Measurements from ENCODE around the gene ADCY10. TPM values are rescaled to one million over a fixed set of nuclear protein-coding genes. Genes with fewer than 3 reads are reported as not detected.

Gene ADCY10
- total and polyA plus RNA-seq, 7 experiments from 2014 or later, result 0.19 to 1.3 (median 0.43) TPM; not detected in 2

- H3K27ac Mint-ChIP-seq, result no peak overlapping the region
- no peaks in the 10 kb centered on the region for H3K36me3 ChIP-seq (ENCODE audit: control insufficient read depth in 2 of 3, insufficient read depth in 3 of 3, low read length in 3 of 3)
- ChIA-PET CTCF (interaction anchor here (1.0 kb wide), 1 partner anchor 22 kb away, joined by 3 read pairs; no protein-coding TSS in a partner anchor), POLR2A (no interaction called here)
- peaks cover 0 to 4% (median 0%) of the 10 kb centered on the region in 5 donors for H3K36me3 Mint-ChIP-seq
- no peak overlapping the region for H3K4me3 ChIP-seq (ENCODE audit: low read length)
- H3K27ac ChIP-seq (ENCODE audit: low read depth, low read length), result no peak overlapping the region
- intact Hi-C loops (cut with micrococcal nuclease), result no loop called here
- no peaks in the 10 kb centered on the region for H3K9me3 ChIP-seq (ENCODE audit: control insufficient read depth in 2 of 3, low read length in 3 of 3)
- H3K27me3 ChIP-seq (ENCODE audit: control insufficient read depth in 2 of 2, insufficient read depth in 2 of 2, low read length in 2 of 2), result no peaks in the 10 kb centered on the region
- ATAC-seq (no peak), DNase-seq (no peak)
- H3K4me1 Mint-ChIP-seq, result peaks cover 0 to 18% (median 4%) of the 10 kb centered on the region in 7 donors
- no peak overlapping the region for H3K4me3 Mint-ChIP-seq
- H3K4me1 ChIP-seq (ENCODE audit: control insufficient read depth in 2 of 2, insufficient read depth in 2 of 2, low read length in 2 of 2), result no peaks in the 10 kb centered on the region
- peaks cover 0 to 4% (median 0%) of the 10 kb centered on the region in 11 donors for H3K9me3 Mint-ChIP-seq
- peaks cover 8 to 31% (median 20%) of the 10 kb centered on the region in 5 donors for H3K27me3 Mint-ChIP-seq
Observed at GRCh38 chr1:167824163-167824794, 89.7 kb downstream of the ADCY10 start.

GRCh38 chr1:167821969-167822685 is 91.8 kb downstream of the ADCY10 start:
- Histone ChIP-seq H3K4me3 (ENCODE audit: low read length) (no peak overlapping the region), H3K27ac (ENCODE audit: low read depth, low read length) (no peak overlapping the region), H3K36me3 (ENCODE audit: control insufficient read depth in 2 of 3, insufficient read depth in 3 of 3, low read length in 3 of 3) (no peaks in the 10 kb centered on the region), H3K4me1 (ENCODE audit: control insufficient read depth in 2 of 2, insufficient read depth in 2 of 2, low read length in 2 of 2) (no peaks in the 10 kb centered on the region), H3K27me3 (ENCODE audit: control insufficient read depth in 2 of 2, insufficient read depth in 2 of 2, low read length in 2 of 2) (no peaks in the 10 kb centered on the region), H3K9me3 (ENCODE audit: control insufficient read depth in 2 of 3, low read length in 3 of 3) (no peaks in the 10 kb centered on the region)
- ChIA-PET CTCF (no interaction called here), POLR2A (no interaction called here)
- Mint-ChIP-seq H3K27me3 (peaks cover 8 to 31% (median 20%) of the 10 kb centered on the region in 5 donors), H3K36me3 (peaks cover 0 to 4% (median 0%) of the 10 kb centered on the region in 5 donors), H3K4me1 (peaks cover 0 to 18% (median 4%) of the 10 kb centered on the region in 7 donors), H3K27ac (no peak overlapping the region), H3K9me3 (peaks cover 0 to 4% (median 0%) of the 10 kb centered on the region in 11 donors), H3K4me3 (no peak overlapping the region)
- ATAC-seq, result no peak
- intact Hi-C loops (cut with micrococcal nuclease), result no loop called here
- DNase-seq, result no peak

GRCh38 chr1:167821356-167821685 is 92.6 kb downstream of the ADCY10 start:
- Mint-ChIP-seq H3K27me3 (peaks cover 8 to 24% (median 20%) of the 10 kb centered on the region in 5 donors), H3K27ac (no peak overlapping the region), H3K9me3 (peaks cover 0 to 4% (median 0%) of the 10 kb centered on the region in 11 donors), H3K4me3 (peak overlapping the region in 1 of 10 donors; percentile 23), H3K36me3 (peaks cover 0 to 4% (median 0%) of the 10 kb centered on the region in 5 donors), H3K4me1 (peaks cover 0 to 18% (median 4%) of the 10 kb centered on the region in 7 donors)
- H3K36me3 ChIP-seq (ENCODE audit: control insufficient read depth in 2 of 3, insufficient read depth in 3 of 3, low read length in 3 of 3), result no peaks in the 10 kb centered on the region
- ChIA-PET CTCF (no interaction called here), POLR2A (no interaction called here)
- H3K4me3 ChIP-seq (ENCODE audit: low read length), result no peak overlapping the region
- no peaks in the 10 kb centered on the region for H3K9me3 ChIP-seq (ENCODE audit: control insufficient read depth in 2 of 3, low read length in 3 of 3)
- no peaks in the 10 kb centered on the region for H3K27me3 ChIP-seq (ENCODE audit: control insufficient read depth in 2 of 2, insufficient read depth in 2 of 2, low read length in 2 of 2)
- ATAC-seq (no peak), DNase-seq (no peak)
- no peak overlapping the region for H3K27ac ChIP-seq (ENCODE audit: low read depth, low read length)
- intact Hi-C loops (cut with micrococcal nuclease), result no loop called here
- no peaks in the 10 kb centered on the region for H3K4me1 ChIP-seq (ENCODE audit: control insufficient read depth in 2 of 2, insufficient read depth in 2 of 2, low read length in 2 of 2)

- Histone ChIP-seq H3K27ac (ENCODE audit: low read depth, low read length) (no peak overlapping the region), H3K9me3 (ENCODE audit: control insufficient read depth in 2 of 3, low read length in 3 of 3) (no peaks in the 10 kb centered on the region), H3K4me3 (ENCODE audit: low read length) (no peak overlapping the region), H3K36me3 (ENCODE audit: control insufficient read depth in 2 of 3, insufficient read depth in 3 of 3, low read length in 3 of 3) (no peaks in the 10 kb centered on the region), H3K4me1 (ENCODE audit: control insufficient read depth in 2 of 2, insufficient read depth in 2 of 2, low read length in 2 of 2) (no peaks in the 10 kb centered on the region), H3K27me3 (ENCODE audit: control insufficient read depth in 2 of 2, insufficient read depth in 2 of 2, low read length in 2 of 2) (no peaks in the 10 kb centered on the region)
- intact Hi-C loops (cut with micrococcal nuclease), result no loop called here
- Mint-ChIP-seq H3K27me3 (peaks cover 8 to 22% (median 20%) of the 10 kb centered on the region in 5 donors), H3K36me3 (peaks cover under 1 to 5% (median 3%) of the 10 kb centered on the region in 5 donors), H3K27ac (no peak overlapping the region), H3K4me3 (peak overlapping the region in 3 of 10 donors; percentile 7 to 62 (median 41)), H3K4me1 (peaks cover 0 to 18% (median 4%) of the 10 kb centered on the region in 7 donors), H3K9me3 (peaks cover 0 to 7% (median 2%) of the 10 kb centered on the region in 11 donors)
- CTCF ChIA-PET, result no interaction called here
- no peak for ATAC-seq
- DNase-seq, result no peak
- POLR2A ChIA-PET, result no interaction called here
Observed at GRCh38 chr1:167820684-167821355, 93.1 kb downstream of the ADCY10 start.

GRCh38 chr1:167819849-167820683 is 93.9 kb downstream of the ADCY10 start:
- DNase-seq, result peak in 1 of 9 donors; percentile 47
- no peak overlapping the region for H3K27ac ChIP-seq (ENCODE audit: low read depth, low read length)
- H3K27me3 ChIP-seq (ENCODE audit: control insufficient read depth in 2 of 2, insufficient read depth in 2 of 2, low read length in 2 of 2), result no peaks in the 10 kb centered on the region
- ChIA-PET CTCF (no interaction called here), POLR2A (interaction anchor here (0.6 kb wide), 1 partner anchor 74 kb away, joined by 4 read pairs; no protein-coding TSS in a partner anchor)
- Mint-ChIP-seq H3K4me1 (peaks cover 0 to 18% (median 4%) of the 10 kb centered on the region in 7 donors), H3K27me3 (peaks cover 8 to 22% (median 20%) of the 10 kb centered on the region in 5 donors), H3K36me3 (peaks cover 5 to 13% (median 7%) of the 10 kb centered on the region in 5 donors), H3K27ac (peak overlapping the region in 1 of 9 donors; percentile 65), H3K4me3 (peak overlapping the region in 9 of 10 donors; percentile 15 to 76 (median 60)), H3K9me3 (peaks cover 0 to 14% (median 9%) of the 10 kb centered on the region in 11 donors)
- H3K36me3 ChIP-seq (ENCODE audit: control insufficient read depth in 2 of 3, insufficient read depth in 3 of 3, low read length in 3 of 3), result no peaks in the 10 kb centered on the region
- H3K4me1 ChIP-seq (ENCODE audit: control insufficient read depth in 2 of 2, insufficient read depth in 2 of 2, low read length in 2 of 2), result no peaks in the 10 kb centered on the region
- H3K4me3 ChIP-seq (ENCODE audit: low read length), result no peak overlapping the region
- peaks cover 0 to 4% (median 0%) of the 10 kb centered on the region in 3 experiments for H3K9me3 ChIP-seq (ENCODE audit: control insufficient read depth in 2 of 3, low read length in 3 of 3)
- ATAC-seq, result peak; percentile 71
- intact Hi-C loops (cut with micrococcal nuclease), result no loop called here

GRCh38 chr1:167815650-167816049 is 98.3 kb downstream of the ADCY10 start:
- CTCF ChIA-PET, result interaction anchor here (0.7 kb wide), 1 partner anchor 244 kb away, joined by 3 read pairs; no protein-coding TSS in a partner anchor
- intact Hi-C loops (cut with micrococcal nuclease), result no loop called here
- H3K27ac Mint-ChIP-seq, result no peak overlapping the region

More at GRCh38 chr1:167815650-167816049, 98.3 kb downstream of the ADCY10 start:
- Mint-ChIP-seq H3K4me3 (no peak overlapping the region), H3K27me3 (peaks cover 3 to 26% (median 7%) of the 10 kb centered on the region in 5 donors), H3K36me3 (peaks cover 15 to 32% (median 19%) of the 10 kb centered on the region in 5 donors), H3K4me1 (peaks cover 0 to 7% (median 4%) of the 10 kb centered on the region in 7 donors), H3K9me3 (peaks cover 11 to 51% (median 27%) of the 10 kb centered on the region in 11 donors)
- DNase-seq, result no peak
- H3K4me1 ChIP-seq (ENCODE audit: control insufficient read depth in 2 of 2, insufficient read depth in 2 of 2, low read length in 2 of 2), result no peaks in the 10 kb centered on the region
- POLR2A ChIA-PET, result no interaction called here
- H3K27ac ChIP-seq (ENCODE audit: low read depth, low read length), result no peak overlapping the region
- no peaks in the 10 kb centered on the region for H3K36me3 ChIP-seq (ENCODE audit: control insufficient read depth in 2 of 3, insufficient read depth in 3 of 3, low read length in 3 of 3)
- ATAC-seq, result no peak
- H3K4me3 ChIP-seq (ENCODE audit: low read length), result no peak overlapping the region
- H3K27me3 ChIP-seq (ENCODE audit: control insufficient read depth in 2 of 2, insufficient read depth in 2 of 2, low read length in 2 of 2), result no peaks in the 10 kb centered on the region
- peaks cover 0 to 4% (median 0%) of the 10 kb centered on the region in 3 experiments for H3K9me3 ChIP-seq (ENCODE audit: control insufficient read depth in 2 of 3, low read length in 3 of 3)
